ENCODE measurements around the gene CTSE.

CTSE gene

GRCh38 chr1:206049919-206050600 lies 26.4 kb upstream of the CTSE start:
- DNase-seq: no peak

- DNase-seq: no peak
Observed at GRCh38 chr1:206049293-206049692, 25.6 kb upstream of the CTSE start.

GRCh38 chr1:206048582-206048981 lies 24.9 kb upstream of the CTSE start:
- DNase-seq: no peak

GRCh38 chr1:206047271-206047670 lies 23.6 kb upstream of the CTSE start:
- DNase-seq: no peak

- peak; percentile 35 for DNase-seq
Observed at GRCh38 chr1:206041640-206042039, 17.9 kb upstream of the CTSE start.

GRCh38 chr1:206040328-206040727 lies 16.6 kb upstream of the CTSE start:
- no peak for DNase-seq

- no peak for DNase-seq
Observed at GRCh38 chr1:206039046-206039973, 15.6 kb upstream of the CTSE start.

GRCh38 chr1:206037581-206037980 lies 13.9 kb upstream of the CTSE start:
- peak; percentile 97 for DNase-seq

- no peak for DNase-seq
Observed at GRCh38 chr1:206036663-206037455, 13.2 kb upstream of the CTSE start.

- DNase-seq: no peak
Observed at GRCh38 chr1:206035027-206035426, 11.3 kb upstream of the CTSE start.

- DNase-seq: peak; percentile 29
Observed at GRCh38 chr1:206032380-206033140, 8.9 kb upstream of the CTSE start.

- peak; percentile 97 for DNase-seq
Observed at GRCh38 chr1:206030714-206031113, 7.0 kb upstream of the CTSE start.

- DNase-seq: no peak
Observed at GRCh38 chr1:206030191-206030590, 6.5 kb upstream of the CTSE start.

- no peak for DNase-seq
Observed at GRCh38 chr1:206029484-206029883, 5.8 kb upstream of the CTSE start.

- no peak for DNase-seq
Observed at GRCh38 chr1:206025283-206025820, 1.7 kb upstream of the CTSE start.

GRCh38 chr1:206022766-206023165 lies 929 bp downstream of the CTSE start:
- DNase-seq: no peak

- no peak for DNase-seq
Observed at GRCh38 chr1:206021626-206022365, 1.9 kb downstream of the CTSE start.

- no peak for DNase-seq
Observed at GRCh38 chr1:206021008-206021625, 2.6 kb downstream of the CTSE start.

GRCh38 chr1:206020393-206021007 lies 3.2 kb downstream of the CTSE start:
- DNase-seq: no peak

- DNase-seq: no peak
Observed at GRCh38 chr1:206015071-206015470, 8.6 kb downstream of the CTSE start.

GRCh38 chr1:206014601-206015000 lies 9.1 kb downstream of the CTSE start:
- no peak for DNase-seq
